OCI-LY7 (cell line): ENCODE measurements around the gene ADGRD2.

Source experiments
- CTCF ChIP-seq: fragments of 200-600 bp; sonication (generic); conservative IDR thresholded peaks from 2 replicates; pipeline ENCODE4 v1.5.1; 2014; ENCODE audit warnings: mild to moderate bottlenecking, antibody characterized with exemption, low read length, moderate library complexity, mixed read lengths
- EZH2phosphoT487 ChIP-seq: fragments of 200-600 bp; sonication (generic); IDR thresholded peaks from 2 replicates; pipeline ENCODE4 v1.6.1; 2018; ENCODE audit warnings: low read depth, borderline replicate concordance, mild to moderate bottlenecking, mixed run types, antibody characterized with exemption, low read length, moderate library complexity, mixed read lengths

GRCh38 chr9:124521142-124521541 is 70.9 kb downstream of the ADGRD2 start:
- TF ChIP-seq CTCF (no peak), EZH2phosphoT487 (no peak)
